Stomach smooth muscle (tissue), 2 donors: ENCODE measurements around the gene SYTL3.

Experiments
- H3K27ac ChIP-seq: one replicate; pipeline ENCODE4 v1.7.0; 2013; ENCODE audit warnings: mild to moderate bottlenecking, low read length, inconsistent platforms
- H3K27me3 ChIP-seq, 2 donors: one replicate each; pipeline ENCODE4 v1.7.0; 2013; ENCODE audit warnings: low read length in 2 of 2; ENCODE audit not compliant: insufficient read depth in 2 of 2, control insufficient read depth in 1 of 2
- H3K36me3 ChIP-seq, 2 donors: one replicate each; pipeline ENCODE4 v1.7.0; 2013; ENCODE audit warnings: low read length in 2 of 2; ENCODE audit not compliant: control insufficient read depth in 2 of 2, insufficient read depth in 2 of 2
- H3K4me1 ChIP-seq: one replicate; pipeline ENCODE4 v1.7.0; 2013; ENCODE audit warnings: low read length; ENCODE audit not compliant: control insufficient read depth, insufficient read depth
- H3K4me3 ChIP-seq, 2 donors: one replicate each; pipeline ENCODE4 v1.7.0; 2013; ENCODE audit warnings: low read length in 2 of 2
- H3K9ac ChIP-seq, 2 donors: one replicate each; pipeline ENCODE4 v1.7.0; 2013; ENCODE audit warnings: low read length in 2 of 2, mild to moderate bottlenecking in 1 of 2
- H3K9me3 ChIP-seq, 2 donors: one replicate each; pipeline ENCODE4 v1.7.0; 2013; ENCODE audit warnings: low read length in 2 of 2; ENCODE audit not compliant: control insufficient read depth in 2 of 2
- donor health status: healthy.
- donor health status: Pancreatic carcinoma.

SYTL3 gene

GRCh38 chr6:158737710-158738615 lies 88.1 kb downstream of the SYTL3 start:
- H3K9ac ChIP-seq, result no peak overlapping the region
- H3K4me1 ChIP-seq, result peaks cover 3% of the 10 kb centered on the region
- no peak overlapping the region for H3K4me3 ChIP-seq
- H3K9me3 ChIP-seq, result peaks cover 0 to 4% of the 10 kb centered on the region in 2 donors
- H3K27ac ChIP-seq, result no peak overlapping the region
- H3K27me3 ChIP-seq, result no peaks in the 10 kb centered on the region
- peaks cover 0 to 2% of the 10 kb centered on the region in 2 donors for H3K36me3 ChIP-seq

GRCh38 chr6:158739673-158740072 lies 89.8 kb downstream of the SYTL3 start:
- Histone ChIP-seq H3K4me1 (peaks cover 3% of the 10 kb centered on the region), H3K4me3 (no peak overlapping the region), H3K9ac (no peak overlapping the region), H3K36me3 (no peaks in the 10 kb centered on the region), H3K27me3 (no peaks in the 10 kb centered on the region), H3K9me3 (peaks cover 0 to 4% of the 10 kb centered on the region in 2 donors), H3K27ac (no peak overlapping the region)

- Histone ChIP-seq H3K9ac (no peak overlapping the region), H3K4me1 (no peaks in the 10 kb centered on the region), H3K36me3 (no peaks in the 10 kb centered on the region), H3K4me3 (no peak overlapping the region), H3K27me3 (no peaks in the 10 kb centered on the region), H3K27ac (no peak overlapping the region), H3K9me3 (peaks cover 0 to 4% of the 10 kb centered on the region in 2 donors)
Observed at GRCh38 chr6:158743033-158743651, 93.3 kb downstream of the SYTL3 start.

- H3K4me1 ChIP-seq, result no peaks in the 10 kb centered on the region
- no peaks in the 10 kb centered on the region for H3K27me3 ChIP-seq
- no peaks in the 10 kb centered on the region for H3K36me3 ChIP-seq
- no peak overlapping the region for H3K9ac ChIP-seq
- H3K4me3 ChIP-seq, result no peak overlapping the region
- H3K27ac ChIP-seq, result no peak overlapping the region
- H3K9me3 ChIP-seq, result no peaks in the 10 kb centered on the region
Observed at GRCh38 chr6:158744986-158745430, 95.2 kb downstream of the SYTL3 start.

GRCh38 chr6:158751224-158751623 lies 101.4 kb downstream of the SYTL3 start:
- Histone ChIP-seq H3K4me1 (peaks cover 9% of the 10 kb centered on the region), H3K27me3 (no peaks in the 10 kb centered on the region), H3K9ac (no peak overlapping the region), H3K4me3 (no peak overlapping the region), H3K9me3 (no peaks in the 10 kb centered on the region), H3K36me3 (no peaks in the 10 kb centered on the region), H3K27ac (no peak overlapping the region)

- no peak overlapping the region for H3K4me3 ChIP-seq
- no peaks in the 10 kb centered on the region for H3K27me3 ChIP-seq
- no peak overlapping the region for H3K27ac ChIP-seq
- no peaks in the 10 kb centered on the region for H3K9me3 ChIP-seq
- no peaks in the 10 kb centered on the region for H3K36me3 ChIP-seq
- peaks cover 9% of the 10 kb centered on the region for H3K4me1 ChIP-seq
- H3K9ac ChIP-seq, result no peak overlapping the region
Observed at GRCh38 chr6:158751921-158752320, 102.1 kb downstream of the SYTL3 start.

GRCh38 chr6:158752613-158753012 lies 102.8 kb downstream of the SYTL3 start:
- Histone ChIP-seq H3K27ac (no peak overlapping the region), H3K9me3 (no peaks in the 10 kb centered on the region), H3K27me3 (no peaks in the 10 kb centered on the region), H3K36me3 (no peaks in the 10 kb centered on the region), H3K9ac (no peak overlapping the region), H3K4me1 (peaks cover 9% of the 10 kb centered on the region), H3K4me3 (peak overlapping the region in 1 of 2 donors; percentile 8)

- peaks cover 9% of the 10 kb centered on the region for H3K4me1 ChIP-seq
- H3K36me3 ChIP-seq, result no peaks in the 10 kb centered on the region
- no peak overlapping the region for H3K9ac ChIP-seq
- no peaks in the 10 kb centered on the region for H3K27me3 ChIP-seq
- no peaks in the 10 kb centered on the region for H3K9me3 ChIP-seq
- no peak overlapping the region for H3K4me3 ChIP-seq
- H3K27ac ChIP-seq, result no peak overlapping the region
Observed at GRCh38 chr6:158753811-158754210, 104.0 kb downstream of the SYTL3 start.

GRCh38 chr6:158754738-158755137 lies 104.9 kb downstream of the SYTL3 start:
- Histone ChIP-seq H3K36me3 (no peaks in the 10 kb centered on the region), H3K4me1 (peaks cover 9% of the 10 kb centered on the region), H3K9ac (no peak overlapping the region), H3K4me3 (no peak overlapping the region), H3K27ac (no peak overlapping the region), H3K9me3 (no peaks in the 10 kb centered on the region), H3K27me3 (no peaks in the 10 kb centered on the region)

- Histone ChIP-seq H3K9ac (no peak overlapping the region), H3K36me3 (no peaks in the 10 kb centered on the region), H3K27ac (no peak overlapping the region), H3K9me3 (no peaks in the 10 kb centered on the region), H3K4me3 (no peak overlapping the region), H3K27me3 (no peaks in the 10 kb centered on the region), H3K4me1 (peaks cover 9% of the 10 kb centered on the region)
Observed at GRCh38 chr6:158755636-158756035, 105.8 kb downstream of the SYTL3 start.

- no peaks in the 10 kb centered on the region for H3K27me3 ChIP-seq
- no peak overlapping the region for H3K9ac ChIP-seq
- peaks cover 9% of the 10 kb centered on the region for H3K4me1 ChIP-seq
- no peaks in the 10 kb centered on the region for H3K36me3 ChIP-seq
- no peak overlapping the region for H3K4me3 ChIP-seq
- H3K9me3 ChIP-seq, result no peaks in the 10 kb centered on the region
- H3K27ac ChIP-seq, result no peak overlapping the region
Observed at GRCh38 chr6:158756126-158756525, 106.3 kb downstream of the SYTL3 start.
